NOMO-1 treated with DMSO at 0.1 percent for 48 hours (cell line): ENCODE measurements around the gene FAM227A.
A peak's percentile ranks its signal among the peaks of the same experiment; 100 is the strongest.

Experiments used
- DNase-seq: peaks from one replicate; lab custom pipeline; 2025; ENCODE audit not compliant: unreplicated experiment; lab: John Stamatoyannopoulos, UW

The FAM227A gene

GRCh38 chr22:38656256-38657044 is at the start of gene FAM227A, which contains the start of gene CBY1:
FAM227A (minus strand) TSS chr22:38656392; CDS start chr22:38650168, 6,224 bp downstream.
CBY1 (plus strand) TSS chr22:38656638; CDS start chr22:38668055, 11,417 bp downstream.
- peak; percentile 83 for DNase-seq

- DNase-seq = peak; percentile 100
Observed at GRCh38 chr22:38705235-38706100, 49.3 kb upstream of the FAM227A start, which contains the start of gene GTPBP1. GTPBP1 (plus strand) TSS chr22:38705944; CDS start chr22:38705956, 12 bp downstream.

- no peak for DNase-seq
Observed at GRCh38 chr22:38704654-38705234, 48.6 kb upstream of the FAM227A start.

DNA sequence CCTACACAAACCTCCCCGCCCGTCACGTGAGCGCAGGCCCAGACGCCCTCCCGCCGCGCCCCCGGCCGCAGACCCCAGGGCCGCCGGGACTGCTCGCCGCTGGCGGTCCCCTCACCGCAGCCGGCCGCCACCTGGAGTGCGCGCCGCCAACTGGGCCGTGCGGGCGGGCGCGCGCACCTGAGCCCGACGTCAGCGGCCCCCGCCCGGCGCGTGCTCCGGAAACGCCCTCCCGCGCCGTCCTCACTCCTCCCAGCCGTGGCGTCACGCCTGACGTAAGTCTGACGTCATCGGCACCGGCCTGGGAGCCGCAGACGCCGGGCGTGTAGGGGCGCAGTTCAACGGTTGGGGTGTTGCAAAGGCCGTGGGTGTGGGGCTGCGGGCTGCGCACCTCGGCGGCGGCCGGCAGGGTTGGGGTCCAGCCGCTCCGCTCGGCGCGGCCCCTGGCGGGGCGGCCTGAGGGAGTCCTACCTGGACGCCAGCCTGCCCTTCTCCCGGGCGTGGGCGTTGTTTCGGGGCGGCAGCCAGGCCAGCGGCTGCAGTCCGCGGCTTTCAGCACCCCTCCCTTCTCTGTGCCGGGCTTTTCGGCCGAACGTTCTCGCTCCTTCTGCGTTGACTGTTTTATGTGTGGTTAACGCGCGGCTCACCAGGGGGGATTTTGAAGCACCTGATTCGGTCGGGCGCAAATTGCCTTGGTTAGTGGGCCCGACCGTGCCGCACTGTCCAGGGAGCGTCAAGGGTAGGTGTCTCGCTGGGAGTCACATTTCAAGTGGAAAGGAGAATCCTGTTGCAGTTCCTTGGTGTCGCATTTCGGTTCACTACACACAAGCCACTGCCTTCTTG is 44.8 kb upstream of the FAM227A start, which contains the start of gene JOSD1:
JOSD1 (minus strand) TSS at position 155 of the 840 bp plus-strand sequence. CDS start 956 bp downstream, outside the sequence.
- DNase-seq = peak; percentile 72

DNA sequence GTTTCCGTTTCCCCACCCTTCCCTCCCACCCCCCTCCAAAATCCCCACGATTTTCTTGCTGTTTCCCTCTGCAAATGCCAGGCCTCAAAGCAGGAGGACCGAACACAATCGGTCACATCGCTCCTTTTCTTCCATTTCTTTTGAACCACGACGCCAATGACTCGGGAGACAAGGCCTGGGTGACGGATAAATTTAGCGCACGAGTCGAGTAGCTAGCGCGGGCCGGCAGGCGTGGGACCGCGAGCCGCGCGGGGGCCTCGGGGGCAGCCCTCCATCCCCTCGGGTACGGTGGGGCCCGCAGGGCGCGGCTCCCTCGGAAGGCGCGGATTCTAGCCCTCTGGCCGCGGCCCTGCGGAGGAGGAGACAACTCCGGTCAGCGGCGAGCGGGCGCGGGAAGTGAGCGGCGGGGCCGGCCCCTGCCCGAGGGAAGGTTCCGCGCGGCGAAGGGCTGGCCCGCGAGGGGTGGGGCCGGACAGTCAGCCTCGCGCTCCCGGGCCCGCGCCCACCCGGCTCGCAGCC is 44.1 kb upstream of the FAM227A start:
- DNase-seq = peak; percentile 58

DNA sequence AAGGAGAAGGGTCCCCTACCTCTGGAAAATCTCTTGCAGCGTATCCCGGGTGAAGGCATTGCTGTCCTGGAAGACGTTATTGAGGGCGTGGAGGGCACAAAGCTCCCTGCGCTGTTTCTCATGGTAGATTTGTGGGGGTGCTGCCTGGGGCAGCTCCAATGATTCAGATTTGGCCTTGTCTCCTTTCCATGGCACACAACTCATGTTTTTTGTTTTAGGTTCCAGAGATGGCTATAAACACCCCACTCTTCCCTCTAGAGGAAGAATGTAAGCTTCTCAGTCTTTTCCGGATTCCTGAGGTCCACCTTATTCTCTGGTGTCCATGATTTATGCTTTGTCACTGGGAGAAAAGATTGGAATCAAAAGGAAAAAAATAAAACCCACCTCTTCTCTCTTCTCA is 43.6 kb upstream of the FAM227A start:
- DNase-seq = no peak

- no peak for DNase-seq
Observed at GRCh38 chr22:38699143-38699542, 43.0 kb upstream of the FAM227A start.

- DNase-seq = no peak
Observed at GRCh38 chr22:38698407-38699094, 42.4 kb upstream of the FAM227A start.

DNA sequence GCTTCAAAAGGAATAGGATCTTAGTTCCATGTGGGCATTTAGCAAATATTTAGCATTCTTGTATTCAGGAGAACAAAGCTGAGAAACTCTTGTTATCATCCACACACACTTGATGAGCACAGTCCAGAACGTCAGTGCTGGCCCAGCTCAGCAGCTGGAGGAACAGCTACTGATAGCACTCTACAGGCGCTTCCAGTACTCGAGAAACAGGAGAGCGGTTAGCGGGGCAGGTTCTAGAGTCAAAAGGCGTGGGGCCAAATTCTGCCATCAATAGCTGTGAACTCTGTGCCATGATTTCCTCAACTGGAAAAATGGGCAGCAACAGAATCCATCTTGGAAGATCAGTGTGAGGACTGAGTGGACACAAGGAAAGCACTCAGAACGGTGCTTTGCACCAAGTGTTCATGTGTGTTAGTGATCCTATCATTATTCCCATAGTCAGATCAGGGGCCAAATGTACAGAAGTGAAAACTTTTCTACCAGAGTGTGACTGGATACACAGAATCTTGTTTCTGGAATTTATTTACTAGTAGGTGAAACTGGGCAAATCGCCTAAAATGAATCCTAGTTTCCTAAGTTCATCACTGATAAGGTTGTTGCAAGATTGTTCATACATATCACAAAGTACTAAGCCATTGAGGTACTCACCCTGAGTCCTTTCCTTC is 41.4 kb upstream of the FAM227A start:
- no peak for DNase-seq

GRCh38 chr22:38696606-38697424 is 40.6 kb upstream of the FAM227A start:
- DNase-seq = peak; percentile 40

DNA sequence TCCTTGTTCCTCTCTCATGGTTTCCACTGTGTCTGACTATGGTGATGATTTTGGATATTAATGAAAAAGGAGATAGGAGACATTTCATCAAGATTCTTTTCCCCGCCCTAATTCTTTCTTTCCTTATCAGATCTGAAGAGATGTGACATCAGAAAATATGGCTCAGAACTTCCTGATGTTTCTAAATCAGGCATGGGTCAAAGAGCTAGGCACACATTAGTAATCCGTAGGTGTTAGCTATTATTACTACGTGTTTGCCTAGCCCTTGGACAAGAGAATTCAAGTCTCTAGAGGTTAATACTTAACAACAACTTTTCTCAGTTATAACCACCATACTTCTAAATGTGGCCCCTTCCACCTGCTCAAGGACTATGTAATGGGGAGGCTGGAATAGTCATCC is 38.7 kb upstream of the FAM227A start:
- DNase-seq = no peak

DNA sequence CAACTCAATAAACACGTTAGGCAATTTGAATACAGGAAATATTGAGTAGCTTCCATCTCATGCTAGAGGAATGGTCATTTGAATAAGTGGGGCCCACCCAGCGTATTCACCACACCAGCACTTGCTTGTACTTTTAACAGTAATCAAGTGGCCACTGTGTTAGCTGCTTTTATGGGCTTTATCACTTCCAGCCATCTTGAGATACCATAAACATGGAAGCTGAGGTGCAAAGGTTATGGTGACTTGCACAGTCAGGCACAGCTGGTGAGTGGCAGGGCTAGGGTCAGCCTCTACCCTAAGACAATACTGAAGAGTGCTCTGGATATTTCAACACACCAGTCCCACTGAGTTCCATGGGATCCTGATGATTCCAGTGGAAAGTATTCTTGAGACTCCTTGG is 37.9 kb upstream of the FAM227A start:
- no peak for DNase-seq

DNA sequence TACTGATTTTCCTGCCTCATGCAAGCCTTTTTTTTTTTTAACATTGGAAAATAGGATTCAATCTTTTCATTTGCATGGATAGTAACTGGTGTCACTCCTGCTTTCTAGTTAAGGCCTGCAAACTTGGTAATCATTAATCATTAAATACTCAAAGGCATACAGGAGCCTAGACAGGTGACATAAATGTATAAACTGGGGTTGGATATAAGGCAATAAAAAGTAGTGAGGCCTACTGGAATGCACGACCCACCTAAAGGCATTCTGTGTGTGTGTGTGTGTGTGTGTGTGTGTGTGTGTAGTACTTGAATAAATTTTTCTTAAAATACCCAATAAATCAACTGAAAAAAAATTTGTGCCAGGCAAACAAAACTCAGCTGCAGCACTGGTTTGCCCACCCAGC is 33.5 kb upstream of the FAM227A start:
- no peak for DNase-seq

DNA sequence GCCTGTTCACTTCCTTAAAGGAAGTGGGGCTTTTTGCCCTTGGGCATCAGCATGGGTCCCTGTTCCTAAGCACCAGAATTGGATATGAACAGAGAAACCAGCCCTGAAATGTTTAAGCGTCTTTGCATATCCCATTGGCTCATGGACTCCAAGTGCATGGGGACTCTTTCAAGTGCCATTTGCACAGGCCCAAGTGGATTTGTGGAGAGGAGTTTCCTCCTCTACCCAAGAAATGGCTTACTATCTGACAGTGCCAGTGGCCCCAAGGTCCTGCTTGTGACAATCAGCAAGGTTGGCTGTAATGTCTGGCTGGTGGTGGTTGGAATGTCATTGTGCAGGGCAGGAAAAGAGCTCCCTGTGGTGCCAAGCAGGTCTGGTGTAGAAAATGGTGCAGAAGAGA is 29.6 kb upstream of the FAM227A start:
- DNase-seq = no peak

DNA sequence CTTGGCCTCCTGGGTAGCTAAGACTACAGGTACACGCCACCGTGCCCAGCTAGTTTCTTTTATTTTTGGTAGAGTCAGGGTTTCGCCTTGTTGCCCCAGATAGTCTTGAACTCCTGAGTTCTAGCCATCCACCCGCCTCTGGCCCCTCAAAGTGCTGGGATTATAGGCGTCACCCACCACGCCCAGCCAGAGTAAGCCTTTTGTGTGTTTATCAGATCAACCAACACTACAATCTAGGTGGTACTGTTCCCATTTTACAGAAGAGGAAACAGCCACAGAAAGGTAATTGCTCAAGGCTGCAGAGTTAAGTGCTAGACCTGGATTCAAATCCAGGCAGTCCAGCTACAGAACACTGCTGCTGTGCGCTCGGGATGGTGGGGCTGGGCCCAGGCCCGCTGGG is 28.7 kb upstream of the FAM227A start:
- DNase-seq = no peak

GRCh38 chr22:38681582-38682335 is 25.6 kb upstream of the FAM227A start, which contains the start of gene TOMM22:
TOMM22 (plus strand) TSS chr22:38681957; CDS start chr22:38681979, 22 bp downstream.
- DNase-seq = peak; percentile 89

- no peak for DNase-seq
Observed at GRCh38 chr22:38675833-38676232, 19.6 kb upstream of the FAM227A start.
